GM15510 (cell line): ENCODE data around the gene METTL16.

ENCODE experiments used
- POLR2A ChIP-seq: IDR thresholded peaks from 3 replicates; pipeline ENCODE4 v1.6.1; 2011; ENCODE audit warnings: borderline replicate concordance; ENCODE audit not compliant: insufficient read length; ENCODE audit errors: extremely low read depth

The METTL16 gene

GRCh38 chr17:2406271-2406902 lies 105.3 kb downstream of the METTL16 start:
- TF ChIP-seq POLR2A, result no peak

GRCh38 chr17:2405247-2405926 lies 106.3 kb downstream of the METTL16 start:
- no peak for TF ChIP-seq POLR2A

GRCh38 chr17:2403044-2403443 lies 108.6 kb downstream of the METTL16 start:
- TF ChIP-seq POLR2A, result no peak

GRCh38 chr17:2402544-2402943 lies 109.1 kb downstream of the METTL16 start:
- no peak for TF ChIP-seq POLR2A

GRCh38 chr17:2401426-2402221 lies 110.1 kb downstream of the METTL16 start:
- TF ChIP-seq POLR2A, result no peak

- TF ChIP-seq POLR2A, result peak; percentile 46
Observed at GRCh38 chr17:2400877-2401425, 110.7 kb downstream of the METTL16 start, which contains the start of gene MNT. Gene MNT, minus strand, starts transcription at chr17:2401060. Its CDS starts 348 bp downstream, at chr17:2400712.

GRCh38 chr17:2400474-2400866 lies 111.2 kb downstream of the METTL16 start:
- TF ChIP-seq POLR2A, result no peak

- peak; percentile 67 for TF ChIP-seq POLR2A
Observed at GRCh38 chr17:2399572-2400473, 111.9 kb downstream of the METTL16 start.

- no peak for TF ChIP-seq POLR2A
Observed at GRCh38 chr17:2398655-2399571, 112.8 kb downstream of the METTL16 start.

GRCh38 chr17:2398182-2398581 lies 113.5 kb downstream of the METTL16 start:
- no peak for TF ChIP-seq POLR2A

- TF ChIP-seq POLR2A, result no peak
Observed at GRCh38 chr17:2397247-2398171, 114.2 kb downstream of the METTL16 start.

GRCh38 chr17:2396568-2397246 lies 115.0 kb downstream of the METTL16 start:
- TF ChIP-seq POLR2A, result no peak
